ENCODE data around the gene SYNGR1.

The SYNGR1 gene

GRCh38 chr22:39368461-39368911, 18.7 kb downstream of the SYNGR1 start:
- H3K4me2 ChIP-seq (ENCODE audit: low read length): no peak overlapping the region
- no peak overlapping the region for H3K9ac ChIP-seq
- no peak overlapping the region for H3K27ac ChIP-seq
- TF ChIP-seq CTCF (IDR thresholded peaks at IDR 0.05): no peak
- H3K4me1 ChIP-seq: no peaks in the 10 kb centered on the region
- no peaks in the 10 kb centered on the region for H3K27me3 ChIP-seq (ENCODE audit: control insufficient read depth, insufficient read depth, low read length)
- no peaks in the 10 kb centered on the region for H3K36me3 ChIP-seq (ENCODE audit: control insufficient read depth, insufficient read depth, low read length)
- no peaks in the 10 kb centered on the region for H3K79me2 ChIP-seq
- H3K9me3 ChIP-seq (ENCODE audit: control insufficient read depth, low read length): no peaks in the 10 kb centered on the region
- no peak overlapping the region for H3K4me3 ChIP-seq (ENCODE audit: low read depth, low read length)
- no peak overlapping the region for H2AFZ ChIP-seq

- no peak overlapping the region for H2AFZ ChIP-seq
Measured at GRCh38 chr22:39369186-39369585, 19.4 kb downstream of the SYNGR1 start.

GRCh38 chr22:39369586-39369985, 19.8 kb downstream of the SYNGR1 start:
- H3K4me3 ChIP-seq (ENCODE audit: low read depth, low read length): no peak overlapping the region
- no peak overlapping the region for H3K27ac ChIP-seq
- H3K27me3 ChIP-seq (ENCODE audit: control insufficient read depth, insufficient read depth, low read length): no peaks in the 10 kb centered on the region
- H3K9me3 ChIP-seq (ENCODE audit: control insufficient read depth, low read length): no peaks in the 10 kb centered on the region
- H3K4me1 ChIP-seq: no peaks in the 10 kb centered on the region
- no peak overlapping the region for H2AFZ ChIP-seq
- H3K36me3 ChIP-seq (ENCODE audit: control insufficient read depth, insufficient read depth, low read length): no peaks in the 10 kb centered on the region
- TF ChIP-seq CTCF (IDR thresholded peaks at IDR 0.05): no peak
- H3K9ac ChIP-seq: no peak overlapping the region
- no peak overlapping the region for H3K4me2 ChIP-seq (ENCODE audit: low read length)
- H3K79me2 ChIP-seq: no peaks in the 10 kb centered on the region

More at GRCh38 chr22:39369186-39369585, 19.4 kb downstream of the SYNGR1 start:
- H3K4me1 ChIP-seq: no peaks in the 10 kb centered on the region
- no peaks in the 10 kb centered on the region for H3K36me3 ChIP-seq (ENCODE audit: control insufficient read depth, insufficient read depth, low read length)
- H3K27me3 ChIP-seq (ENCODE audit: control insufficient read depth, insufficient read depth, low read length): no peaks in the 10 kb centered on the region
- H3K4me2 ChIP-seq (ENCODE audit: low read length): no peak overlapping the region
- TF ChIP-seq CTCF (IDR thresholded peaks at IDR 0.05): no peak
- H3K9ac ChIP-seq: no peak overlapping the region
- no peaks in the 10 kb centered on the region for H3K9me3 ChIP-seq (ENCODE audit: control insufficient read depth, low read length)
- H3K4me3 ChIP-seq (ENCODE audit: low read depth, low read length): no peak overlapping the region
- no peak overlapping the region for H3K27ac ChIP-seq
- H3K79me2 ChIP-seq: no peaks in the 10 kb centered on the region

- H3K4me3 ChIP-seq (ENCODE audit: low read depth, low read length): no peak overlapping the region
- H3K27me3 ChIP-seq (ENCODE audit: control insufficient read depth, insufficient read depth, low read length): no peaks in the 10 kb centered on the region
- no peaks in the 10 kb centered on the region for H3K36me3 ChIP-seq (ENCODE audit: control insufficient read depth, insufficient read depth, low read length)
- no peak overlapping the region for H3K4me2 ChIP-seq (ENCODE audit: low read length)
- H3K4me1 ChIP-seq: no peaks in the 10 kb centered on the region
- H3K79me2 ChIP-seq: no peaks in the 10 kb centered on the region
- no peak overlapping the region for H3K9ac ChIP-seq
- no peaks in the 10 kb centered on the region for H3K9me3 ChIP-seq (ENCODE audit: control insufficient read depth, low read length)
- no peak for TF ChIP-seq CTCF (IDR thresholded peaks at IDR 0.05)
- H2AFZ ChIP-seq: no peak overlapping the region
- no peak overlapping the region for H3K27ac ChIP-seq
Measured at GRCh38 chr22:39371732-39372131, 21.9 kb downstream of the SYNGR1 start.

- no peaks in the 10 kb centered on the region for H3K4me1 ChIP-seq
- no peaks in the 10 kb centered on the region for H3K79me2 ChIP-seq
- H3K27me3 ChIP-seq (ENCODE audit: control insufficient read depth, insufficient read depth, low read length): no peaks in the 10 kb centered on the region
- H3K9ac ChIP-seq: no peak overlapping the region
- no peak overlapping the region for H3K4me2 ChIP-seq (ENCODE audit: low read length)
- H3K4me3 ChIP-seq (ENCODE audit: low read depth, low read length): no peak overlapping the region
- TF ChIP-seq CTCF (IDR thresholded peaks at IDR 0.05): no peak
- H2AFZ ChIP-seq: no peak overlapping the region
- no peak overlapping the region for H3K27ac ChIP-seq
- H3K9me3 ChIP-seq (ENCODE audit: control insufficient read depth, low read length): no peaks in the 10 kb centered on the region
- H3K36me3 ChIP-seq (ENCODE audit: control insufficient read depth, insufficient read depth, low read length): no peaks in the 10 kb centered on the region
Measured at GRCh38 chr22:39374191-39374590, 24.4 kb downstream of the SYNGR1 start.

All from parathyroid adenoma (tissue), 2 donors.